H1 (cell line): ENCODE measurements around the gene COL25A1. TPM values are rescaled to one million over a fixed set of nuclear protein-coding genes. Genes with fewer than 3 reads are reported as not detected.

Source experiments
- FOSL1 ChIP-seq: IDR thresholded peaks from 2 replicates; pipeline ENCODE4 v1.6.1; 2011; ENCODE audit warnings: mild to moderate bottlenecking, low read depth, low read length, moderate library complexity; ENCODE audit not compliant: insufficient read depth
- GTF2F1 ChIP-seq: IDR thresholded peaks from 2 replicates; pipeline ENCODE4 v1.6.1; 2012; ENCODE audit warnings: low read depth, low read length, improper control_type of control experiment, borderline replicate concordance
- HDAC6 ChIP-seq: IDR thresholded peaks from one replicate; pipeline ENCODE4 v1.7.1; 2012; ENCODE audit warnings: low read depth, mild to moderate bottlenecking, inconsistent platforms, low read length, moderate library complexity
- SRF ChIP-seq: IDR thresholded peaks from 2 replicates; pipeline ENCODE4 v1.6.1; 2011; ENCODE audit warnings: mild to moderate bottlenecking, low read depth, low read length, moderate library complexity
- polyA plus RNA-seq, 7 experiments: library from polyadenylated mRNA; depleted of rRNA in 3 of 7; stranded (reverse) in 5 of 7; unstranded in 2 of 7; fragments of >200 nt in 5 of 7; fragments of 200-250 nt in 2 of 7; gene quantifications; 1 replicate in 5 of 7; 2 replicates in 1 of 7; 4 replicates in 1 of 7; pipeline versions ENCODE4 v1.2.1 to v1.2.3, GENCODE V29; 2011 to 2013; ENCODE audit warnings: missing spikeins in 2 of 7, mixed read lengths in 2 of 7
- total RNA-seq: library from RNA; stranded (reverse); fragmentation: NEBNext Ultra II Directional; extraction: Animal tissue kit (Norgen Biotek cat#: 25700); gene quantifications from 2 replicates; pipeline ENCODE4 v1.2.1, GENCODE V29; 2021
- TF ChIP-seq, protein P1 (sequence below): IDR thresholded peaks from 2 replicates; pipeline ENCODE4 v1.6.1; 2012; ENCODE audit warnings: inconsistent platforms
- TF ChIP-seq, protein P2 (sequence below): IDR thresholded peaks from 2 replicates; pipeline ENCODE4 v1.6.1; 2011; ENCODE audit warnings: low read length, improper control_type of control experiment

COL25A1 gene
- total and polyA plus RNA-seq, 2 of the 8 experiments (the other 6 are each of a cell fraction or from before 2014, with no cell fraction given), result 1.1 to 8.3 TPM

DNA sequence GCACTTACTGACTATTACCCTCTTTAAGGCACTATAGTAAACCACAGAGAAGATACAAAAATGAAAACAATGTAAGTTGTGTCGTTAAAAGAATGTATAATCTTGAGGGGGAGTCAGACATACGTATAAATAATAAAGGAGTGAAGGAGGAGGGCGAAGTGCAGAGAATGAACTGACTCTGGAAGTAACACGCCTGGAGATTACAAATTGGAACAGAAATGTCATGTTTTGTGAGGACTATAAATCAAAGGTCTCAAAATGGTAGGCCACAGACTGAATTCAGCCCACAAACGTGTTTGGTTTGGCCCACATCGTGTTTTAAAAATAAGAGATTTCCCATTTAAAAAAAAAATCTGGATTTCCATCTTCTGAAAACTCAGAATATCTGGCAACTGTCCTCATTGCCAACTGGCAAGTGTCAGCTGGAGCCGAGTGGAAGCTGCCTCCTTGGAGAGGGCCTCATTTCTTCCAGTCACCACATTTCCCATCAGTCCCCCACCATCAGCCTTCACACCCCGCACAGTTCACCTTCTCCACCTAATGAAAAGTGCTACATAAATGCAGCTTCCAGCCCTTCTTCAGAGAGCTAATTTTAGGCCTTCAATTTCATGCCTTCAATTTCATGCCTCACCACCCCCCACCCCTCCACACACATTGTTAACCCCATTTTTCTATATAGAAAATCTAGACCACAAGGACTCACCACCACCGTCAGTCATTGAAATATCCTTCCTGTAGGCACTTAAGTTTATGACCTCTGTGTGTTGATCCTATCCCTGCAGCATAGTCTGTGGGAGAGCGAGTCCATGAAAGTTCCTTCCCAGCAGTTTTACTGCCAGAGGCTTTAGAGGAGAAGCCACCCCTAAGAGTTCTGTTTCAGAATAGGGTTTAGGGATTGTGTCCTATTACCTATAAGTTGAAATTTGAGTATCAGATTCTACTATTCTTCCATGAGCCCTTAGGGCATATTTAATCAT lies 32.0 kb upstream of the COL25A1 start (continued):
- no peak for TF ChIP-seq SRF
- TF ChIP-seq, protein P1, sequence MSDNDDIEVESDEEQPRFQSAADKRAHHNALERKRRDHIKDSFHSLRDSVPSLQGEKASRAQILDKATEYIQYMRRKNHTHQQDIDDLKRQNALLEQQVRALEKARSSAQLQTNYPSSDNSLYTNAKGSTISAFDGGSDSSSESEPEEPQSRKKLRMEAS, result no peak
- TF ChIP-seq HDAC6, result no peak
- TF ChIP-seq, protein P2, sequence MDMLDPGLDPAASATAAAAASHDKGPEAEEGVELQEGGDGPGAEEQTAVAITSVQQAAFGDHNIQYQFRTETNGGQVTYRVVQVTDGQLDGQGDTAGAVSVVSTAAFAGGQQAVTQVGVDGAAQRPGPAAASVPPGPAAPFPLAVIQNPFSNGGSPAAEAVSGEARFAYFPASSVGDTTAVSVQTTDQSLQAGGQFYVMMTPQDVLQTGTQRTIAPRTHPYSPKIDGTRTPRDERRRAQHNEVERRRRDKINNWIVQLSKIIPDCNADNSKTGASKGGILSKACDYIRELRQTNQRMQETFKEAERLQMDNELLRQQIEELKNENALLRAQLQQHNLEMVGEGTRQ, result no peak
- TF ChIP-seq FOSL1, result no peak
- no peak for TF ChIP-seq GTF2F1
